ENCODE data around the gene MINPP1.

MINPP1 gene

GRCh38 chr10:87523731-87524130, 19.0 kb downstream of the MINPP1 start:
- no peak for DNase-seq (ENCODE audit: low spot score)

GRCh38 chr10:87524296-87524695, 19.6 kb downstream of the MINPP1 start:
- no peak for DNase-seq (ENCODE audit: low spot score)

- DNase-seq (ENCODE audit: low spot score) = no peak
Observed at GRCh38 chr10:87531908-87532622, 27.4 kb downstream of the MINPP1 start.

GRCh38 chr10:87532696-87533095, 28.0 kb downstream of the MINPP1 start:
- no peak for DNase-seq (ENCODE audit: low spot score)

GRCh38 chr10:87534173-87534858, 29.6 kb downstream of the MINPP1 start:
- no peak for DNase-seq (ENCODE audit: low spot score)

GRCh38 chr10:87538092-87539015, 33.7 kb downstream of the MINPP1 start:
- no peak for DNase-seq (ENCODE audit: low spot score)

- DNase-seq (ENCODE audit: low spot score) = no peak
Observed at GRCh38 chr10:87541114-87541513, 36.4 kb downstream of the MINPP1 start.

- no peak for DNase-seq (ENCODE audit: low spot score)
Observed at GRCh38 chr10:87544721-87545120, 40.0 kb downstream of the MINPP1 start.

- no peak for DNase-seq (ENCODE audit: low spot score)
Observed at GRCh38 chr10:87545783-87546182, 41.1 kb downstream of the MINPP1 start.

GRCh38 chr10:87546210-87546609, 41.5 kb downstream of the MINPP1 start:
- DNase-seq (ENCODE audit: low spot score) = no peak

GRCh38 chr10:87546971-87547413, 42.3 kb downstream of the MINPP1 start:
- no peak for DNase-seq (ENCODE audit: low spot score)

- DNase-seq (ENCODE audit: low spot score) = no peak
Observed at GRCh38 chr10:87547734-87548311, 43.1 kb downstream of the MINPP1 start.

GRCh38 chr10:87550741-87551140, 46.0 kb downstream of the MINPP1 start:
- no peak for DNase-seq (ENCODE audit: low spot score)

- no peak for DNase-seq (ENCODE audit: low spot score)
Observed at GRCh38 chr10:87551326-87551725, 46.6 kb downstream of the MINPP1 start.

GRCh38 chr10:87552248-87552929, 47.7 kb downstream of the MINPP1 start:
- no peak for DNase-seq (ENCODE audit: low spot score)

- DNase-seq (ENCODE audit: low spot score) = no peak
Observed at GRCh38 chr10:87557409-87557808, 52.7 kb downstream of the MINPP1 start.

- no peak for DNase-seq (ENCODE audit: low spot score)
Observed at GRCh38 chr10:87558333-87558732, 53.6 kb downstream of the MINPP1 start.

- no peak for DNase-seq (ENCODE audit: low spot score)
Observed at GRCh38 chr10:87559392-87559791, 54.7 kb downstream of the MINPP1 start.

GRCh38 chr10:87560495-87561129, 55.9 kb downstream of the MINPP1 start:
- DNase-seq (ENCODE audit: low spot score) = no peak

- no peak for DNase-seq (ENCODE audit: low spot score)
Observed at GRCh38 chr10:87562750-87563149, 58.1 kb downstream of the MINPP1 start.

- DNase-seq (ENCODE audit: low spot score) = no peak
Observed at GRCh38 chr10:87565010-87565409, 60.3 kb downstream of the MINPP1 start.

Measured in ecto neural progenitor cell (in vitro differentiated cells).